GM19328 (cell line): Measurements from ENCODE around the gene ELFN1.

ENCODE experiments used
- ATAC-seq: cut with Tn5 transposase; IDR thresholded peaks from one replicate; pipeline ENCODE4 v1.9.1; 2021; ENCODE audit warnings: mild to moderate bottlenecking, moderate library complexity; ENCODE audit not compliant: unreplicated experiment

ELFN1 gene

GRCh38 chr7:1693419-1693990 is 23.4 kb downstream of the ELFN1 start:
- no peak for ATAC-seq

GRCh38 chr7:1693991-1694524 is 24.0 kb downstream of the ELFN1 start:
- ATAC-seq: no peak

- no peak for ATAC-seq
These were observed 24.8 kb downstream of the ELFN1 start for GRCh38 chr7:1694611-1695511.

GRCh38 chr7:1695800-1696454 is 25.9 kb downstream of the ELFN1 start:
- no peak for ATAC-seq

- ATAC-seq: no peak
These were observed 26.8 kb downstream of the ELFN1 start for GRCh38 chr7:1696671-1697498.

- ATAC-seq: no peak
These were observed 27.5 kb downstream of the ELFN1 start for GRCh38 chr7:1697499-1698125.

GRCh38 chr7:1698201-1698600 is 28.1 kb downstream of the ELFN1 start:
- ATAC-seq: no peak

- no peak for ATAC-seq
These were observed 28.9 kb downstream of the ELFN1 start for GRCh38 chr7:1698951-1699350.

GRCh38 chr7:1700086-1700485 is 30.0 kb downstream of the ELFN1 start:
- ATAC-seq: no peak

- no peak for ATAC-seq
These were observed 30.7 kb downstream of the ELFN1 start for GRCh38 chr7:1700536-1701333.

- no peak for ATAC-seq
These were observed 32.6 kb downstream of the ELFN1 start for GRCh38 chr7:1702652-1703051.

GRCh38 chr7:1703441-1703840 is 33.4 kb downstream of the ELFN1 start:
- ATAC-seq: no peak

- no peak for ATAC-seq
These were observed 34.1 kb downstream of the ELFN1 start for GRCh38 chr7:1703871-1704810.

GRCh38 chr7:1704811-1705738 is 35.0 kb downstream of the ELFN1 start:
- no peak for ATAC-seq

GRCh38 chr7:1705856-1706255 is 35.8 kb downstream of the ELFN1 start:
- ATAC-seq: no peak

GRCh38 chr7:1706381-1706720 is 36.3 kb downstream of the ELFN1 start:
- ATAC-seq: no peak
